ENCODE data around the gene CRY2.
"Not testable (repeated sequence)": the region's sequence is repeated elsewhere in the genome, so short reads cannot be mapped to it uniquely, and the experiment has no call there.

CRY2 gene

DNA sequence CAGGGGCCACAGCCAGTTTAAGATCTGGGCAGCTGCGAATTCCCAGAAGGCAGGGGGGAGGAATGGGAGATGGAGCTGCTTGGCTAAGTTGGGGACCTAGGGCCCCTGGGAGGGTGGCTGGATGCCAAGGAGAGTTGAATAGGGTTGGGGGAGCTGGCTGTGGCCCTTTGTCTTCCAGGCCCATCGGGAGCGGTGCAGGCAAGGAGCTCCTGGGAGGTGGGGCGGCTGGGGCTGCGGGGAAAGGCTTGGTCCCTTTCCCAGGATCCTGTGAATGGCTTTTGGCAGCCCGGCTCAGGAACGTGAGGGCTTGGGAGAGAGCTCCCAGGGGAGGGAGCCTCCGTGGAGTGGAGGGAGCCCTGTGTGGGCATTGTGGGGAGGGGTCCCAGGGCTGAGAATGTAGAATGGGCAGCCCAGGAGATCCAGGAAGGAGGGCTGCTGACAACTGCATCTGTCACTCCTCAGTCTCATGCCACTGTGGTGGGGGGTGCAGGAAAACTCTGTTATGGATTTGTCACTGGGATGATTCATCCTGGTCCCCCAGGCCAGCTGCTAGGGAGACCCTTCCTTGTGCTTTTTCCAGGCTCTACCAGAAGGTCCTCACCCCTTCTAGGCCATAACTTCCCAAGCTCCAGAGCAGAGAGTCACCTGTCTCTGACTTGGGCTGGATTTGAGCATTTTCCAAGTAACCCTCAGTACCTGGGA lies 53.8 kb downstream of the CRY2 start:
- H3K27me3 ChIP-seq, result peaks cover 82% of the 10 kb centered on the region

GRCh38 chr11:45901626-45902025 lies 54.4 kb downstream of the CRY2 start:
- H3K4me3 ChIP-seq (ENCODE audit: low read depth in 1 of 2, low read length in 1 of 2), result no peak overlapping the region

More for the DNA sequence above, 53.8 kb downstream of the CRY2 start:
- no peaks in the 10 kb centered on the region for H3K9me3 ChIP-seq
- no peak overlapping the region for H3K27ac ChIP-seq
- no peaks in the 10 kb centered on the region for H3K36me3 ChIP-seq
- peaks cover 0 to 8% of the 10 kb centered on the region in 2 experiments for H3K4me1 ChIP-seq (ENCODE audit: control insufficient read depth in 1 of 2, insufficient read depth in 1 of 2, low read depth in 1 of 2, low read length in 1 of 2)
- TF ChIP-seq, protein P1, sequence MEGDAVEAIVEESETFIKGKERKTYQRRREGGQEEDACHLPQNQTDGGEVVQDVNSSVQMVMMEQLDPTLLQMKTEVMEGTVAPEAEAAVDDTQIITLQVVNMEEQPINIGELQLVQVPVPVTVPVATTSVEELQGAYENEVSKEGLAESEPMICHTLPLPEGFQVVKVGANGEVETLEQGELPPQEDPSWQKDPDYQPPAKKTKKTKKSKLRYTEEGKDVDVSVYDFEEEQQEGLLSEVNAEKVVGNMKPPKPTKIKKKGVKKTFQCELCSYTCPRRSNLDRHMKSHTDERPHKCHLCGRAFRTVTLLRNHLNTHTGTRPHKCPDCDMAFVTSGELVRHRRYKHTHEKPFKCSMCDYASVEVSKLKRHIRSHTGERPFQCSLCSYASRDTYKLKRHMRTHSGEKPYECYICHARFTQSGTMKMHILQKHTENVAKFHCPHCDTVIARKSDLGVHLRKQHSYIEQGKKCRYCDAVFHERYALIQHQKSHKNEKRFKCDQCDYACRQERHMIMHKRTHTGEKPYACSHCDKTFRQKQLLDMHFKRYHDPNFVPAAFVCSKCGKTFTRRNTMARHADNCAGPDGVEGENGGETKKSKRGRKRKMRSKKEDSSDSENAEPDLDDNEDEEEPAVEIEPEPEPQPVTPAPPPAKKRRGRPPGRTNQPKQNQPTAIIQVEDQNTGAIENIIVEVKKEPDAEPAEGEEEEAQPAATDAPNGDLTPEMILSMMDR (IDR thresholded peaks at IDR 0.05), result no peak
- H3K4me3 ChIP-seq (ENCODE audit: low read depth in 1 of 2, low read length in 1 of 2), result no peak overlapping the region

GRCh38 chr11:45902452-45903380 lies 55.4 kb downstream of the CRY2 start:
- no peaks in the 10 kb centered on the region for H3K9me3 ChIP-seq
- H3K4me3 ChIP-seq (ENCODE audit: low read depth in 1 of 2, low read length in 1 of 2), result no peak overlapping the region

More at GRCh38 chr11:45901626-45902025, 54.4 kb downstream of the CRY2 start:
- Histone ChIP-seq H3K36me3 (no peaks in the 10 kb centered on the region), H3K27ac (no peak overlapping the region), H3K9me3 (no peaks in the 10 kb centered on the region), H3K27me3 (peaks cover 82% of the 10 kb centered on the region), H3K4me1 (ENCODE audit: control insufficient read depth in 1 of 2, insufficient read depth in 1 of 2, low read depth in 1 of 2, low read length in 1 of 2) (peaks cover 0 to 8% of the 10 kb centered on the region in 2 experiments)
- TF ChIP-seq, protein P1 (IDR thresholded peaks at IDR 0.05), result no peak

DNA sequence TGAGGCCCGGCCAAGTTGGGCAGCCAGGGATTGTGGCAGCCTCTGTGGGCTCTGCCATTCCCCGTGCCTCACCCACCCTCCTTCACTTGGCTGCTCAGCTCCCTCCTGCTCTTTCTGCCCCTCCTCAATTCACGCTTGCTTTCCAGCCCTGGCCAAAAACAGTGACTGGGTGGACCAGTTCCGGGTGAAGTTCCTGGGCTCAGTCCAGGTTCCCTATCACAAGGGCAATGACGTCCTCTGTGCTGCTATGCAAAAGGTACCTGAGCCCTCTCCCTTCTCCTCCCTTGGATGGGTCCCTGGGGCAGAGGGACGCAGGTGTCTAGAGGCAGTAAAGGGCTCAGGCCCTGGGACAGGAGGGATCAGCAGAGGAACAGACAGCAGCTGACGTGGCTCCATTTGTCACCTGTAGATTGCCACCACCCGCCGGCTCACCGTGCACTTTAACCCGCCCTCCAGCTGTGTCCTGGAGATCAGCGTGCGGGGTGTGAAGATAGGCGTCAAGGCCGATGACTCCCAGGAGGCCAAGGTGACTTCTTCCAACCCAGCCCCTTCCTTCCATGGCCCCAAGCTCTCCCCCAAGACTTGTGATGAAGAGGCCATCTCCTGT lies 57.1 kb downstream of the CRY2 start:
- H3K4me1 ChIP-seq (ENCODE audit: control insufficient read depth in 1 of 2, insufficient read depth in 1 of 2, low read depth in 1 of 2, low read length in 1 of 2), result peaks cover 0 to 5% of the 10 kb centered on the region in 2 experiments

More at GRCh38 chr11:45902452-45903380, 55.4 kb downstream of the CRY2 start:
- H3K36me3 ChIP-seq, result no peaks in the 10 kb centered on the region
- H3K27ac ChIP-seq, result no peak overlapping the region
- peaks cover 79% of the 10 kb centered on the region for H3K27me3 ChIP-seq
- H3K4me1 ChIP-seq (ENCODE audit: control insufficient read depth in 1 of 2, insufficient read depth in 1 of 2, low read depth in 1 of 2, low read length in 1 of 2), result peaks cover 0 to 8% of the 10 kb centered on the region in 2 experiments
- TF ChIP-seq, protein P1 (IDR thresholded peaks at IDR 0.05), result no peak

DNA sequence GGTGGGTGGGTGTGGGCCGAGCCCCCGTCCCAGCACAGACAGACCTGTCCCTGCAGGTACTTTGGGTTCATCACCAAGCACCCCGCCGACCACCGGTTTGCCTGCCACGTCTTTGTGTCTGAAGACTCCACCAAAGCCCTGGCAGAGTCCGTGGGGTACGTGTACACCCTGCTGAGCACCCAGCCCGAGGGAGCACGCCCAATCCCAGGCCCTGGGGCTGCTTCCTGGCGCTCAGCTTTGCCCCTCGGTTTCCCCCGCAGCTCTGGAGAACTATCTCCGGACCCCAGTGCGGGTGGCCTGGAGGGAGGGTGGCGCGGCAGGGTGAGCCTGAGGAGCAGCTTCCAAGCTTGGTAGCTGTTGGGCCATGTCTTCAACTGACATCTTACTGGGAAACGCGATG lies 57.8 kb downstream of the CRY2 start:
- Histone ChIP-seq H3K4me1 (ENCODE audit: control insufficient read depth in 1 of 2, insufficient read depth in 1 of 2, low read depth in 1 of 2, low read length in 1 of 2) (no peaks in the 10 kb centered on the region), H3K9me3 (no peaks in the 10 kb centered on the region), H3K36me3 (peaks cover 18% of the 10 kb centered on the region), H3K27ac (no peak overlapping the region), H3K4me3 (ENCODE audit: low read depth in 1 of 2, low read length in 1 of 2) (no peak overlapping the region), H3K27me3 (peaks cover 55% of the 10 kb centered on the region)
- TF ChIP-seq, protein P1 (IDR thresholded peaks at IDR 0.05), result no peak

More for the DNA sequence above, 57.1 kb downstream of the CRY2 start:
- Histone ChIP-seq H3K27ac (no peak overlapping the region), H3K9me3 (no peaks in the 10 kb centered on the region), H3K4me3 (ENCODE audit: low read depth in 1 of 2, low read length in 1 of 2) (no peak overlapping the region), H3K27me3 (peaks cover 62% of the 10 kb centered on the region), H3K36me3 (peaks cover 12% of the 10 kb centered on the region)
- TF ChIP-seq, protein P1 (IDR thresholded peaks at IDR 0.05), result no peak

DNA sequence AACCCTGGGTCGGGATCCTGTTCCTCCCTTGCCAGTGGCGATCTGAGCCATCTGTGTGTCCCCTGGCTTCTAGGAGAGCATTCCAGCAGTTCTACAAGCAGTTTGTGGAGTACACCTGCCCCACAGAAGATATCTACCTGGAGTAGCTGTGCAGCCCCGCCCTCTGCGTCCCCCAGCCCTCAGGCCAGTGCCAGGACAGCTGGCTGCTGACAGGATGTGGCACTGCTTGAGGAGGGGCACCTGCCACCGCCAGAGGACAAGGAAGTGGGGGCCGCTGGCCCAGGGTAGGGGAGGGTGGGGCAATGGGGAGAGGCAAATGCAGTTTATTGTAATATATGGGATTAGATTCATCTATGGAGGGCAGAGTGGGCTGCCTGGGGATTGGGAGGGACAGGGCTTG lies 58.3 kb downstream of the CRY2 start:
- peaks cover 23% of the 10 kb centered on the region for H3K36me3 ChIP-seq
- not testable (repeated sequence) for H3K4me3 ChIP-seq (ENCODE audit: low read depth in 1 of 2, low read length in 1 of 2); H3K4me1 ChIP-seq (ENCODE audit: control insufficient read depth in 1 of 2, insufficient read depth in 1 of 2, low read depth in 1 of 2, low read length in 1 of 2); H3K9me3 ChIP-seq; H3K27ac ChIP-seq
- H3K27me3 ChIP-seq, result peaks cover 50% of the 10 kb centered on the region

Data from neutrophil (primary cell).